Measurements from ENCODE around the gene JMY. TPM values are rescaled to one million over a fixed set of nuclear protein-coding genes. Genes with fewer than 3 reads are reported as not detected.

The JMY gene
- total RNA-seq, 1 donor from 2014 or later, result 11.8 TPM

- H3K27me3 ChIP-seq (ENCODE audit: low read depth), result no peaks in the 10 kb centered on the region
- TF ChIP-seq CTCF (IDR thresholded peaks at IDR 0.05; ENCODE audit: borderline replicate concordance), result no peak
- DNase-seq, result no peak
- peaks cover 56% of the 10 kb centered on the region for H3K36me3 ChIP-seq
- H3K27ac ChIP-seq (replicated peaks), result no peak overlapping the region
- H3K9me3 ChIP-seq (replicated peaks), result no peaks in the 10 kb centered on the region
- H3K4me3 ChIP-seq, result no peak overlapping the region
- intact Hi-C loops (cut with micrococcal nuclease), result no loop called here
- no peaks in the 10 kb centered on the region for H3K4me1 ChIP-seq
Measured at GRCh38 chr5:79305706-79306105, 69.8 kb downstream of the JMY start.

- intact Hi-C loops (cut with micrococcal nuclease), result no loop called here
- Histone ChIP-seq H3K27me3 (ENCODE audit: low read depth) (no peaks in the 10 kb centered on the region), H3K27ac (replicated peaks) (no peak overlapping the region), H3K36me3 (peaks cover 83% of the 10 kb centered on the region), H3K4me3 (no peak overlapping the region), H3K9me3 (replicated peaks) (no peaks in the 10 kb centered on the region), H3K4me1 (no peaks in the 10 kb centered on the region)
- no peak for TF ChIP-seq CTCF (IDR thresholded peaks at IDR 0.05; ENCODE audit: borderline replicate concordance)
- no peak for DNase-seq
Measured at GRCh38 chr5:79318935-79319614, 83.1 kb downstream of the JMY start.

GRCh38 chr5:79329453-79329852, 93.5 kb downstream of the JMY start:
- Histone ChIP-seq H3K4me3 (no peak overlapping the region), H3K4me1 (no peaks in the 10 kb centered on the region), H3K27ac (replicated peaks) (no peak overlapping the region), H3K27me3 (ENCODE audit: low read depth) (no peaks in the 10 kb centered on the region), H3K36me3 (no peaks in the 10 kb centered on the region), H3K9me3 (replicated peaks) (no peaks in the 10 kb centered on the region)
- intact Hi-C loops (cut with micrococcal nuclease), result no loop called here
- no peak for DNase-seq
- no peak for TF ChIP-seq CTCF (IDR thresholded peaks at IDR 0.05; ENCODE audit: borderline replicate concordance)

- Histone ChIP-seq H3K36me3 (no peaks in the 10 kb centered on the region), H3K27ac (replicated peaks) (no peak overlapping the region), H3K4me1 (no peaks in the 10 kb centered on the region), H3K9me3 (replicated peaks) (no peaks in the 10 kb centered on the region), H3K27me3 (ENCODE audit: low read depth) (no peaks in the 10 kb centered on the region), H3K4me3 (no peak overlapping the region)
- intact Hi-C loops (cut with micrococcal nuclease), result no loop called here
- DNase-seq, result no peak
- TF ChIP-seq CTCF (IDR thresholded peaks at IDR 0.05; ENCODE audit: borderline replicate concordance), result no peak
Measured at GRCh38 chr5:79330071-79330470, 94.1 kb downstream of the JMY start.

- Histone ChIP-seq H3K4me3 (no peak overlapping the region), H3K27me3 (ENCODE audit: low read depth) (no peaks in the 10 kb centered on the region), H3K9me3 (replicated peaks) (no peaks in the 10 kb centered on the region), H3K27ac (replicated peaks) (no peak overlapping the region), H3K4me1 (no peaks in the 10 kb centered on the region), H3K36me3 (no peaks in the 10 kb centered on the region)
- DNase-seq, result no peak
- intact Hi-C loops (cut with micrococcal nuclease), result no loop called here
- TF ChIP-seq CTCF (IDR thresholded peaks at IDR 0.05; ENCODE audit: borderline replicate concordance), result no peak
Measured at GRCh38 chr5:79333852-79334557, 98.1 kb downstream of the JMY start.

Measured in left ventricle myocardium inferior (tissue), 1 donor.